ENCODE results near the gene MCC. TPM values are rescaled to one million over a fixed set of nuclear protein-coding genes. Genes with fewer than 3 reads are reported as not detected.

MCC gene
- total RNA-seq, 1 experiment from 2014 or later = 0.60 TPM

DNA sequence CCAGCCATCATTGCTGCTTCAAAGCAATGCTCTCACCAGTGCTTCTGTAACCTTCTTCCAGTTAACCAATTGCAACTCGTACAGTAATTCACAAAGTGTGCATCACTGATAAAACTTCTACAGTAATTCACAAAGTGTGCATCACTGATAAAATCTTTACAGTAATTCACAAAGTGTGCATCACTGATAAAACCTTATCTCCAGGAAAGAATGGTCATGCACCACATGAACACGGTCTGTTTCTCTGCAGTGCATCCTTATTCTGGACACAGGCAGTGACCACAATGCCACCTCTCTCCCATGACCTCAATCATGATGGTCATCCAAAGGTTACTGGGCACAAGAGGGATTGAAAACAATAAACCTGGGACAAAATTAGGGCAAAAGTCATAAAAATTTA lies 207.1 kb downstream of the MCC start:
- DNase-seq (ENCODE audit: low spot score) = no peak
- Histone ChIP-seq H3K9me3 (ENCODE audit: low read depth, low read length, poor library complexity, severe bottlenecking) (no peaks in the 10 kb centered on the region), H3K36me3 (ENCODE audit: insufficient read depth, low read length, poor library complexity, severe bottlenecking) (no peaks in the 10 kb centered on the region), H3K27ac (ENCODE audit: low read depth, low read length, poor library complexity, severe bottlenecking) (no peak overlapping the region), H3K27me3 (replicated peaks; ENCODE audit: insufficient read depth, low read depth, low read length, poor library complexity) (no peaks in the 10 kb centered on the region), H3K4me1 (ENCODE audit: insufficient read depth, low read length, poor library complexity, severe bottlenecking) (no peaks in the 10 kb centered on the region), H3K4me3 (ENCODE audit: low read depth, low read length, poor library complexity, severe bottlenecking) (no peak overlapping the region)
- CTCF ChIA-PET = no interaction called here
- TF ChIP-seq, protein P1, sequence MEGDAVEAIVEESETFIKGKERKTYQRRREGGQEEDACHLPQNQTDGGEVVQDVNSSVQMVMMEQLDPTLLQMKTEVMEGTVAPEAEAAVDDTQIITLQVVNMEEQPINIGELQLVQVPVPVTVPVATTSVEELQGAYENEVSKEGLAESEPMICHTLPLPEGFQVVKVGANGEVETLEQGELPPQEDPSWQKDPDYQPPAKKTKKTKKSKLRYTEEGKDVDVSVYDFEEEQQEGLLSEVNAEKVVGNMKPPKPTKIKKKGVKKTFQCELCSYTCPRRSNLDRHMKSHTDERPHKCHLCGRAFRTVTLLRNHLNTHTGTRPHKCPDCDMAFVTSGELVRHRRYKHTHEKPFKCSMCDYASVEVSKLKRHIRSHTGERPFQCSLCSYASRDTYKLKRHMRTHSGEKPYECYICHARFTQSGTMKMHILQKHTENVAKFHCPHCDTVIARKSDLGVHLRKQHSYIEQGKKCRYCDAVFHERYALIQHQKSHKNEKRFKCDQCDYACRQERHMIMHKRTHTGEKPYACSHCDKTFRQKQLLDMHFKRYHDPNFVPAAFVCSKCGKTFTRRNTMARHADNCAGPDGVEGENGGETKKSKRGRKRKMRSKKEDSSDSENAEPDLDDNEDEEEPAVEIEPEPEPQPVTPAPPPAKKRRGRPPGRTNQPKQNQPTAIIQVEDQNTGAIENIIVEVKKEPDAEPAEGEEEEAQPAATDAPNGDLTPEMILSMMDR (conservative IDR thresholded peaks at IDR 0.05; ENCODE audit: low read depth, low read length) = no peak
- no peak for TF ChIP-seq EZH2 (IDR thresholded peaks at IDR 0.05; ENCODE audit: borderline replicate concordance, low read depth, low read length, poor library complexity, severe bottlenecking)
- intact Hi-C loops (cut with micrococcal nuclease; ENCODE audit: unreplicated experiment) = no loop called here
- POLR2A ChIA-PET (ENCODE audit: low non-redundant PET) = no interaction called here
- BruUV-seq (replicated peaks) = no TSS peak

DNA sequence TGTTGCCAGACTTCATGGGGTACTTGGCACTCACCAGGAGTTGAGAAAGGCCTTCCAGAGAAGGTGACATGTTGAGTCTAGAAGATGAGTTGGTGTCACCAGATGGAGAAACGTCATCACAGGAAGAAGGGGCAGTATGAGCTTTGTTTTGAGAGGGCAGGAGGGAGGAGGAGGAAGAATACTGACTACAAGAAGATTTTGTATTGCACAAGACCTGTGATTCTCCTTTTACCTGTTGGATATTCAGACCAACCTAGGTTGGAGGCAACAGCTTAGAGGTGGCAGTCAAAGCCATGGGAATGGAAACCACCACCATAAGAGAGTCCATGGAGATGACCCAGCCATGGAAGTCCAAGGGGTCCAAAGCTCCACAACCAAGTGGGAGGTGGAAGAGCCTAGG lies 207.7 kb downstream of the MCC start:
- TF ChIP-seq EZH2 (IDR thresholded peaks at IDR 0.05; ENCODE audit: borderline replicate concordance, low read depth, low read length, poor library complexity, severe bottlenecking) = no peak
- TF ChIP-seq, protein P1 (conservative IDR thresholded peaks at IDR 0.05; ENCODE audit: low read depth, low read length) = no peak
- ChIA-PET POLR2A (ENCODE audit: low non-redundant PET) (no interaction called here), CTCF (no interaction called here)
- Histone ChIP-seq H3K27me3 (replicated peaks; ENCODE audit: insufficient read depth, low read depth, low read length, poor library complexity) (no peaks in the 10 kb centered on the region), H3K27ac (ENCODE audit: low read depth, low read length, poor library complexity, severe bottlenecking) (no peak overlapping the region), H3K36me3 (ENCODE audit: insufficient read depth, low read length, poor library complexity, severe bottlenecking) (no peaks in the 10 kb centered on the region), H3K4me3 (ENCODE audit: low read depth, low read length, poor library complexity, severe bottlenecking) (no peak overlapping the region), H3K4me1 (ENCODE audit: insufficient read depth, low read length, poor library complexity, severe bottlenecking) (no peaks in the 10 kb centered on the region), H3K9me3 (ENCODE audit: low read depth, low read length, poor library complexity, severe bottlenecking) (no peaks in the 10 kb centered on the region)
- intact Hi-C loops (cut with micrococcal nuclease; ENCODE audit: unreplicated experiment) = no loop called here
- no TSS peak for BruUV-seq (replicated peaks)
- DNase-seq (ENCODE audit: low spot score) = no peak

DNA sequence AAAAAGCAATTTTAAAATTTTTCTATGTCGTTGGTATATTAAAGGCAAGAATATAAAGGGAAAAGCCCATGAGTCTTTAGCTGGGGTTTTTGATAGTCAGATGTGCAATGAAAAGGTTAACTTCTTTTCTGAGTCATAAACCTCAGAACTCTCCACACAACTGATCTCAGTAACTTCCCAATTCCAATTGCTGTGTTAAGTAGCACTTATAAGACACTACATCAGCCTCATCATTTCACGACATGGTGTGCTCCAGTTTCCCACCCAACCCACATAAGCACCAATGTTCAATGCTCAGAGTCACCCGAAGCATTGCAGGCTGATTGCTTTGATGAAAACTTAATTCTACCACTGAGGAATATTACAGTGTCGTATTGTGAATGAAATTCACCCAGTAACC lies 209.3 kb downstream of the MCC start:
- no peak for DNase-seq (ENCODE audit: low spot score)
- Histone ChIP-seq H3K9me3 (ENCODE audit: low read depth, low read length, poor library complexity, severe bottlenecking) (no peaks in the 10 kb centered on the region), H3K4me1 (ENCODE audit: insufficient read depth, low read length, poor library complexity, severe bottlenecking) (no peaks in the 10 kb centered on the region), H3K36me3 (ENCODE audit: insufficient read depth, low read length, poor library complexity, severe bottlenecking) (no peaks in the 10 kb centered on the region), H3K27ac (ENCODE audit: low read depth, low read length, poor library complexity, severe bottlenecking) (no peak overlapping the region), H3K4me3 (ENCODE audit: low read depth, low read length, poor library complexity, severe bottlenecking) (no peak overlapping the region), H3K27me3 (replicated peaks; ENCODE audit: insufficient read depth, low read depth, low read length, poor library complexity) (no peaks in the 10 kb centered on the region)
- POLR2A ChIA-PET (ENCODE audit: low non-redundant PET) = no interaction called here
- no peak for TF ChIP-seq EZH2 (IDR thresholded peaks at IDR 0.05; ENCODE audit: borderline replicate concordance, low read depth, low read length, poor library complexity, severe bottlenecking)
- TF ChIP-seq, protein P1 (conservative IDR thresholded peaks at IDR 0.05; ENCODE audit: low read depth, low read length) = no peak
- intact Hi-C loops (cut with micrococcal nuclease; ENCODE audit: unreplicated experiment) = no loop called here
- CTCF ChIA-PET = no interaction called here
- BruUV-seq (replicated peaks) = no TSS peak

All from A673 (cell line).